Hematopoietic multipotent progenitor cell treated with erythropoietin and hydrocortisone succinate and interleukin-3 and kit ligand, for 4 days (in vitro differentiated cells): ENCODE data around the gene ANKRD13D.

Experiments used
- DNase-seq: peaks from one replicate; pipeline ENCODE4 v3.0.0-alpha.2; 2015

ANKRD13D gene

GRCh38 chr11:67322049-67322448 lies 32.9 kb downstream of the ANKRD13D start:
- DNase-seq: no peak

- no peak for DNase-seq
These were observed 34.4 kb downstream of the ANKRD13D start for GRCh38 chr11:67323526-67323925.

- no peak for DNase-seq
These were observed 43.1 kb downstream of the ANKRD13D start for GRCh38 chr11:67332081-67332691.

GRCh38 chr11:67337257-67337656 lies 48.2 kb downstream of the ANKRD13D start:
- DNase-seq: no peak

DNA sequence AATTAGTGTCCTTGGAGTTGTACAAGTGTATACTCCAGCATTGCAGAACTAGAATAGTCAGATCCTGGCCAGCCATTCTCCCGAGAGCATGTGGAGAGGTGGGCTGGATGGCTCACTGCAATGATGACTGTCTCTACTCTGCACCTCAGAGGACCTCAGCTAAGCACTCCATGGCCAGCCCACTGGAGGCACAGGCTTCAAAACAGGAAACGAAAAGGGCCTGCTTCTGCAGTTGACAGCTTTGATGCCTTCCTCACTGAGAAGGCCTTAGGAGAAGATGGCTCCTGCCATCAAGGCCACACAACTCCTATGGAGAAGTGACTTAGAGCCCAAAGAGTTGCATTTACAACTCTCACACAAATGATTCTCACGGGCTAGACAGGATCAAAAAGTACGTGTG lies 55.2 kb downstream of the ANKRD13D start:
- peak; percentile 22 for DNase-seq

- DNase-seq: no peak
These were observed 56.3 kb downstream of the ANKRD13D start for GRCh38 chr11:67345247-67345919.

GRCh38 chr11:67345920-67346819 lies 57.1 kb downstream of the ANKRD13D start:
- peak; percentile 64 for DNase-seq

DNA sequence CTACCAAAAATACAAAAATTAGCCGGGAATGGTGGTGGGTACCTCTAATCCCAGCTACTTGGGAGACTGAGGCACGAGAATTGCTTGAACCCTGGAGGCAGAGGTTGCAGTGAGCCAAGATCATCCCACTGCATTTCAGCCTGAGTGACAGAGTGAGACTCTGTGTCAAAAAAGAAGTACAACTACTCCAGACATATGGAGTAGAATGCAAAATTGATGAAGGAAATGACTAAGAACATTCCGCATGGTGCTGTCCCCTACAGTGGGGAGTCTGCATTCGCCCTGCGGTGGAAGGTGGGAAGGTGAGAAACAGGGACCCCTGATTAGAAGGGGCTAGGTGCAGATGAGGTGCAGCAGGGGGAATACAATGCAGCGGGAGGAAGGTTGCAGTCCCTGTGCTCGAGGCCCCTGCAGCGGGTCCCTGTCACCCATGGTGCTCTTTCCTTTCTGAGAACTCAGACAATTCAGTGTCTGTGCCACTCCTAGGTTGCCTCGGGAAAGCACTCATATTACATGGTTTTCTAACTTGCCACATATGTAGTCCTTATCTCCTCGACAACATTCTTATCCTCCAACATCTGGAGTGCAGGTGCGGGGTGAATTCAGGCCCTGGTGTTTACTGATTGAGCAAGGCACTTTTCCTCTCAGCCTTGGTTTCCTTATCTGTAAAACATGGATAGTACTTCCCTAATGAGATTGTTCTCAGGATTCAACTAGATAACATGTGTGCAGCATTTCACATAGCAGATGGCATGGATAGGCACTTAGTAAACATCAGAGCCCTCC lies 59.1 kb downstream of the ANKRD13D start:
- DNase-seq: peak; percentile 70

DNA sequence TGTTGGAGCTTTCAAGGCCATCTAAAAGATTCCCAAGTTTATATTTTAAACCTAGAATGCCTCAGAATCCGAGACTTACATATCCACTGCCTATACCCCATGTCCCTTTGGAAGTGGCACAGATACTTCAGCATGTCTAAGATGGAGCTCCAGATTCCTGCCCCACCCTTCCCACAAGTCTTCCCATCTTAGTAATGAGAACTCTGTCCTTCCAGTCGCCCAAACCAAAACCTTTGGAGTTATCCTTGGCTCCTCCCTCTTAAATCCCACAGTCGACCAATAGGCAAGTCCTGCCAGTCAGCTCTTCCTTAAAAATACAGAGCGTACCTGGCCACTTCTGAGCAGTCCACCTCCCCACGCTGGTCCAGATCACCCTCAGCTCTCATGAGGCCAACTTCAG lies 59.9 kb downstream of the ANKRD13D start:
- DNase-seq: no peak

- DNase-seq: no peak
These were observed 60.4 kb downstream of the ANKRD13D start for GRCh38 chr11:67349457-67349856.

DNA sequence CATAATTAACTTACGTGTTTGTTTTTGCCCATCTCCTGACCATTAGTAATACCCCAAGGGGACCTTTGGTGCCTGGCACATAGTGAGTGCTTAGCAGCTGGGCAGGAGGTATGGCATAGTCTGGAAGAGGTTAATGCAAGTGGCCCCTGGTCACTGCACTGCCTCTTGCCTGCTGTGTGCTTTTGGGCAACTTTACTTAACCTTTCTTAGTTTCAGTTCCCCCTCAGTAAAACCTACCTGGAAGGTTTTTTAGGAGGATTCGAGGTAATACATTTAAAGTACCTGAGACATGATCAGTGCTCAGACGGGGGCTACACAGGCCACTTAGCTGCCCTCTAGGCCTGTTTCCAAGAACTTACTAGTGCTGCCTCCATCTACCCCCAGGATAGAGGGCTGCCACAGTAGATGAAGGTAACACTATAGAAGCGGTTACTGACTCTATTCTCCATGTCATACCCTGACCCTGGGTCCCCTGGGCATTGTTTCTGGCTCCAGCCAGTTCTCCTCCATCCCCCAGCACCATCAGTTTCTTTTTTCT lies 60.9 kb downstream of the ANKRD13D start:
- no peak for DNase-seq

- DNase-seq: peak; percentile 87
These were observed 62.3 kb downstream of the ANKRD13D start for GRCh38 chr11:67351275-67352005.
